ENCODE measurements around the gene ZNF653. TPM values are rescaled to one million over a fixed set of nuclear protein-coding genes. Genes with fewer than 3 reads are reported as not detected.
"Not testable (repeated sequence)": the region's sequence is repeated elsewhere in the genome, so short reads cannot be mapped to it uniquely, and the experiment has no call there.

ZNF653 gene
- total RNA-seq, 1 donor from 2014 or later = 10.3 TPM

DNA sequence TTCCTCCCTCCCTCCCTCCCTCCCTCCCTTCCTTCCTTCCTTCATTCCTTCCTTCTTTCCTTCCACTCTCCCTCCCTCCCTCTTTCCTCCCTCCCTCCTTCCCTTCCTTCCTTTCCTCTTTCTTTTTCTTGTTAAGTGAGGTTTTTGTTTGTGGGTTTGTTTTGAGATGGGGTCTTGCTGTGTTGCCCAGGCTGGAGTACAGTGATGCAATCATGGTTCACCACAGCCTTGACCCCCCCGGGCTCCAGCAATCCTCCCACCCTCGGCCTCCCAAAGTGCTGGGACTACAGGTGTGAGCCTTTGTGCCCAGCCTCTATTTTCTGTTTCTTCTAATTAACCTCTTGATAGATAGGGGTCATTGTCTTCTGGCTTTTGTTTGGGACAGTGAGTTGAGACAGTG, 44.2 kb downstream of the ZNF653 start:
- Mint-ChIP-seq H3K9me3 (ENCODE audit: unreplicated experiment) (no peaks in the 10 kb centered on the region), H3K27ac (ENCODE audit: unreplicated experiment) (no peak overlapping the region), H3K4me3 (ENCODE audit: unreplicated experiment) (no peak overlapping the region), H3K27me3 (ENCODE audit: unreplicated experiment) (no peaks in the 10 kb centered on the region), H3K36me3 (ENCODE audit: unreplicated experiment) (no peaks in the 10 kb centered on the region), H3K4me1 (ENCODE audit: unreplicated experiment) (no peaks in the 10 kb centered on the region)
- no peak for DNase-seq (ENCODE audit: extremely low spot score, unreplicated experiment)
- TF ChIP-seq CTCF (IDR thresholded peaks at IDR 0.05) = no peak

- Mint-ChIP-seq H3K4me1 (ENCODE audit: unreplicated experiment) (no peaks in the 10 kb centered on the region), H3K27me3 (ENCODE audit: unreplicated experiment) (no peaks in the 10 kb centered on the region), H3K9me3 (ENCODE audit: unreplicated experiment) (no peaks in the 10 kb centered on the region), H3K27ac (ENCODE audit: unreplicated experiment) (no peak overlapping the region), H3K36me3 (ENCODE audit: unreplicated experiment) (no peaks in the 10 kb centered on the region), H3K4me3 (ENCODE audit: unreplicated experiment) (no peak overlapping the region)
- no peak for DNase-seq (ENCODE audit: extremely low spot score, unreplicated experiment)
- TF ChIP-seq CTCF (IDR thresholded peaks at IDR 0.05) = peak; percentile 30
These were observed 45.4 kb downstream of the ZNF653 start for GRCh38 chr19:11460207-11460606.

DNA sequence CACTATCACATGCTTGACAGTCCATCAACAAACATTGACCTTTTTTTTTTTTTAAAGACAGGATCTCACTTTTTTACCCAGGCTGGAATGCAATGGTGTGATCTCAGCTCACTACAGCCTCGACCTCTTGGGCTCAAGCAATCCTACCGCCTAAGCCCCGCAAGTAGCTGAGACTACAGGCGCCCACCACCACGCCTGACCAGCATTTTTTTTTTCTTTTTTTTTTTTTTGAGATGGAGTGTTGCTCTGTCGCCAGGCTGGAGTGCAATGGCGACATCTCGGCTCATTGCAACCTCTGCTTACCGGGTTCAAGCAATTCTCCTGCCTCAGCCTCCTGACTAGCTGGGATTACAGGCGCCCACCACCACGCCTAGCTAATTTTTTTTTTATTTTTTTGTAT, 46.7 kb downstream of the ZNF653 start:
- not testable (repeated sequence) for H3K36me3 Mint-ChIP-seq (ENCODE audit: unreplicated experiment); H3K27ac Mint-ChIP-seq (ENCODE audit: unreplicated experiment); H3K9me3 Mint-ChIP-seq (ENCODE audit: unreplicated experiment); H3K4me1 Mint-ChIP-seq (ENCODE audit: unreplicated experiment); H3K4me3 Mint-ChIP-seq (ENCODE audit: unreplicated experiment); H3K27me3 Mint-ChIP-seq (ENCODE audit: unreplicated experiment); DNase-seq (ENCODE audit: extremely low spot score, unreplicated experiment)

DNA sequence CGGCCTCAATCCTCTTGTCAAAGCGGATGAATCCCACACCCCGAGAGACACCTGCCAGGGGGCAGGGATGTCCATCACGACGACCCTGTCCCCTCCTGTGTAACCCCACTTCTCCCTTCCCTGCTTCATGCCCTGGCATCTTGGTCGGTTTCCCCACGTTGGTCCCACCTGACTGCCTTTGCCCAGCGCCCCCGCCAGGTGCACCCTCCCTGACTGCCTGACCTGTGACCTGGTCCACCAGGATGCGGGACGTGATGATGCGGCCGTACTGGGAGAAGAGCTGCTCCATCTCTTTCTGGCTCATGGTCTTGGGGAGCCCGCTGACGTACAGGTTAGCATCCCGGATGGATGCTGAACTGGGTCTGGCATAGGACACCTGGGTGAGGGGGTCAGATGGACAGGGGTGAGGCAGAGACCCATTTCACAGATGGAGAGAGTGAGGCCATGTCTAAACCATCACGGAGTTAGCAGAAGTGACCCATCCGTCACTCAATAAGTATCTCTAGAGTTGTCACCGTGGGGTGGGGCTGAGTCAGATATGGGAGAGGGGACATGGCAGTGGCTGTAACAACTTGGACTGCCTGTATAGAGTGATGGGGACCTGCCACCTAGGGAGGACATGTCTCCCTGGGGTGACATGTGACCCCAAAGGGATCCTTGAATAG, 47.3 kb downstream of the ZNF653 start:
- H3K9me3 Mint-ChIP-seq (ENCODE audit: unreplicated experiment) = no peaks in the 10 kb centered on the region
- H3K4me3 Mint-ChIP-seq (ENCODE audit: unreplicated experiment) = no peak overlapping the region
- no peak for TF ChIP-seq CTCF (IDR thresholded peaks at IDR 0.05)
- no peaks in the 10 kb centered on the region for H3K27me3 Mint-ChIP-seq (ENCODE audit: unreplicated experiment)
- H3K36me3 Mint-ChIP-seq (ENCODE audit: unreplicated experiment) = no peaks in the 10 kb centered on the region
- no peak for DNase-seq (ENCODE audit: extremely low spot score, unreplicated experiment)
- no peaks in the 10 kb centered on the region for H3K4me1 Mint-ChIP-seq (ENCODE audit: unreplicated experiment)
- H3K27ac Mint-ChIP-seq (ENCODE audit: unreplicated experiment) = no peak overlapping the region

- no peaks in the 10 kb centered on the region for H3K36me3 Mint-ChIP-seq (ENCODE audit: unreplicated experiment)
- no peak for DNase-seq (ENCODE audit: extremely low spot score, unreplicated experiment)
These were observed 47.8 kb downstream of the ZNF653 start for GRCh38 chr19:11457831-11458230.

More at GRCh38 chr19:11457831-11458230, 47.8 kb downstream of the ZNF653 start:
- no peaks in the 10 kb centered on the region for H3K4me1 Mint-ChIP-seq (ENCODE audit: unreplicated experiment)
- H3K27me3 Mint-ChIP-seq (ENCODE audit: unreplicated experiment) = no peaks in the 10 kb centered on the region
- H3K9me3 Mint-ChIP-seq (ENCODE audit: unreplicated experiment) = no peaks in the 10 kb centered on the region
- H3K4me3 Mint-ChIP-seq (ENCODE audit: unreplicated experiment) = no peak overlapping the region
- H3K27ac Mint-ChIP-seq (ENCODE audit: unreplicated experiment) = no peak overlapping the region
- no peak for TF ChIP-seq CTCF (IDR thresholded peaks at IDR 0.05)
